NCI-H2171 treated with DMSO at 0.1 percent for 48 hours (cell line): ENCODE data around the gene DPYD.

Source experiments
- DNase-seq: peaks from one replicate; lab custom pipeline; 2025; lab: John Stamatoyannopoulos, UW

DPYD gene

DNA sequence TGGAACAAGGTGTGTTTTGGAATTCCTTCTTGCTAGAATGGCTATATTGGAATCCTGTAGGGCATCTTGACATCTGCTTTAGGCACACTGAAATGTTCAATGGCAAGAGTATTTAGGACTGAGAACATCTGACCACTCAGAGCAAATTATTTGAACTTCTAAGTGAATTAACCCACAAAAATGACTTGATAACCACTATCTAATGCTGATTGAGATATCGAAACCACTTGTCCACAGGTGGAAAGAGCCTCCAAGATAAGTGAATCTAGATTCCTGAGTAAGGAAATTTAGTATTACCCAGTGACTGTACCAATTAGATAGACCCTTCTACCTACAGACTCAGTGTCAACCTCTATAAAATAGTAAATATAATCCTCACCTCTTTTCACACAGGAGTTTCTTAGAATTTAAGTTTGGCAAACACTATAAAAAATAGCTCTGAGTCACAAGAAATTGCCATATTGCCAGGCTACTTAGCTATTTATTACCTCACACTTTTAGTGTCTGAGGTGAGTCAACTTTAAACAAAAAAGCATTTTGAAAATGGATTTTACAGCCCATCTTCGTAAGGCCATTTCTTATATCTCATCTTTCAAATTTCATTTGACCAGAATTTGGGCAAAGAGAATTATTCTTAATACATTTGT, 777.5 kb downstream of the DPYD start:
- DNase-seq: no peak

DNA sequence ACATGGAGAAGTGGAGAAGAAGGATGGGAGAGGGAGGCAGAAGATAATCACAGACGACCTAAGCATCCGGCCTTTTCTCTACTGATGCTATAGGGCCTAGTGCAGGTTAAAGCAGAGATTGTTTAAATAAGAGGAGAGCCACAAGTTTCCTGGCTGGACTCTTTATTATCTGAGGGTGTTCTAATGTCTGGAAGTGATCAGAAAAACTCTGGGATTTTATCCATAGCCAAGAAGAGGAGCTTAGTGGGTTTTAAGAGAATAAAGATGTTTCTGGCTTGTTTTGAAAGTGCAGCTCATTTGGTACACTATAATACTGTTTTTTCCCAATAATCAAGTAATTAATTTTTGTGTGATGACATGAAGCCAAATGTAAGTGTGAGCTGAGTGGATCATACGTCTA, 780.2 kb downstream of the DPYD start:
- no peak for DNase-seq

DNA sequence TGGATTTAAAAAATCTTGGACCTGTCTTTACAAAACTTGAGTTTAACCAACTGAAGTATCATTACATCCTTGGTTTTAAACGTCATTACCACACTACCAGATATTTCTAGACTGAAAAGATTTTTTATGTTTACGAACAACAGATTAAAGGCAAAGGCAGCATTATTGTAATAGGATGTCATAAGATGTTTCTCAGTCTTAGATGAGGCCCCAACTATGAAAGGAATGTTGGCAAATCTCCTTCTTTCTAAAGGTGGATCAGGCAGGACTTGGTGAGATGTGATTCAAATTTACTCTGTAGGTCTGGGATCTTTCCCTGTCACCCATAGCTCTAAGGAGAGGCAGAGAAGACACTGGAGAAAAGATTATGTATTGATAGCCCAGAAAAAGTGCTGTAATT, 781.3 kb downstream of the DPYD start:
- no peak for DNase-seq

DNA sequence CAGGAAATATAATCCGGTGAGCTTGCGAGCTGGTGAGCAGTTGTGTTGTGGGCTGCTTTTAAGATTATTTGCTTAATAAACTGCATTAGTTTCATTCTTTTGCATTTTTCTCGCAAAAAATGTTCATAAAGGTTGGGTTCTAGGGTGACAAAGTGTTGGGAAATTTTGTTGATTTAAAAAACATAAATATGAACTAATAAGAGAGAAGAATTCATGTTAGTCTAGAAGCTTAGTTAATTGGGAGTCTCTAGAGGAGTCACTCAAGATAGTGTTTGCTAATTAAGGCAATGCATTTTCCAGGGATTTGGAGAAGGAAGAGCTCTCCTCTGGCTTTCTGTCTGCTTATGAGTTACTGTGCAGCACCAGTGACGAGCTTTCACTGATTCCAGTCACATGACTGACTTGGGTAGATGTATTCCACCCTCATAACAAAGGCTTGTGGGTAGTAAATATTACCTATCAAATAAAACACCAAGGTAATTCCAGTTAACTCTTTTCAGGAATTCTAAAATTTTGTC, 782.3 kb downstream of the DPYD start:
- DNase-seq: peak; percentile 29

DNA sequence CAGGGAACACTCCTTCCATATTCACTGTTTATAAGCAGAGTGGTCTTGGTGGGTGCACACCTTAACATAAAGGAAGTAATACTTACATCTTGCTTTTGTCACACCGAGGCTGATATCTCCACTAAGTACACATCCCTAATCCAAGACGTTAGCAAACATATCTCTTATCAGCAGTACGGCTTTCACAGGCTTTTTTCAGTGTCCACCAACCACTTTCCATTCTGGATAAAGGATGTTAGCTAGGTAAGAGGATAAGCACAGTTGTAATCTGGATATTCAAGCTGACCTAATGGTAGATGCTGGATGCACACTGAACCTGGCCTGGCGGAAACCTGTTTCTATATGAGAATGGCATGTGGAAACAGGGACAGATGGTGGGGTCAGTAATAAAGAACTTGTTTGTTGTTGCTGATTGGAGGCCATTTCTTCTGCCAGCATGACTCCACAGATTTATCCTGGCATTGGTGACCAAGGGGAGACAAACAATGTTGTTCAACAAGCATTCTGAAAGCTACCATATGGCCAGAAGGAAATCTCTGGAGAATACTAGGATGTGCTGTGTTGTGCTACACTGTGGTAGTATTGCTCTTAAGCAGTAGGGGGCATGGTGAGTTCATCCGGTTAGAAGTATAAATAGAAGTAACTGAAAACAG, 782.8 kb downstream of the DPYD start:
- DNase-seq: peak; percentile 91

- DNase-seq: no peak
Observed at GRCh38 chr1:97136996-97137395, 783.8 kb downstream of the DPYD start.

- DNase-seq: no peak
Observed at GRCh38 chr1:97135972-97136371, 784.9 kb downstream of the DPYD start.

DNA sequence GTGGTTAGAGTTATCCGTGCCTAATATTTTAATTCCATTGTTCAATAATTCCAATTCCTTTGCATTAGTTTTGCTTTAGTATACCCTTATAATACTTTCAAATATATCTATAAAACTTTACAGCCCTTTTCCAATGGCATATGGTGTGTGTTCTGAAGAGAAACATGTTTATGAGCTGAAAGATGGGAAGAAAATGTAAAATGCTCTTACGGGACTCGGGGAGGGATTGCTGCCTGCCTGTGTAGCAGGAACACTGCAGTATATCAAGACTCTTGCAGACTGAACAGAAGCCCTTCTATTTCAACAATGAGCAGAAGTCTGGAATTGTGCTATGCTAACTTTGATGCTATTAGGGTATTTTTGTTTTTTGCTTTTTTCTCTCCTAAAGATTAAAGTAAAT, 792.4 kb downstream of the DPYD start:
- no peak for DNase-seq

- DNase-seq: no peak
Observed at GRCh38 chr1:97123717-97124431, 797.0 kb downstream of the DPYD start.

DNA sequence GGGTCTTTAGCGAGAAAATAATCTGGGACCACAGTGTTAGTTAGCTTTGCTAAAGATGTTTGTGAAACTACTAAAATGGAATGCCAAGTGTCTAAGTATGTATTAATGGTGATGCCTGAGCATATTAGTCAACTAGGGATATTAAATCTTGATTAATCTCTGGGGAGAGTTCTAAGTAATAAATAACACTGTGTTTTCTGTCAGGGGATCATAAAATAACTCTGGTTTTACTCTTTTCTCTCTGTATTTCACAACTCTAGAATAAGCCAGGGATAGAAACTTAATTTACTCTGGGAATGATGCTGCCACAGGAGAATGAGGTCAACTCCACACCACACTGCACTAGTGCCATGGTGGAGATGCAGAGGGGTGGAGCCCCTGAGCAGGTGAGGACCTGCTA, 800.0 kb downstream of the DPYD start:
- no peak for DNase-seq

GRCh38 chr1:97119260-97120158, 801.3 kb downstream of the DPYD start:
- DNase-seq: no peak

- no peak for DNase-seq
Observed at GRCh38 chr1:97114842-97115241, 806.0 kb downstream of the DPYD start.

DNA sequence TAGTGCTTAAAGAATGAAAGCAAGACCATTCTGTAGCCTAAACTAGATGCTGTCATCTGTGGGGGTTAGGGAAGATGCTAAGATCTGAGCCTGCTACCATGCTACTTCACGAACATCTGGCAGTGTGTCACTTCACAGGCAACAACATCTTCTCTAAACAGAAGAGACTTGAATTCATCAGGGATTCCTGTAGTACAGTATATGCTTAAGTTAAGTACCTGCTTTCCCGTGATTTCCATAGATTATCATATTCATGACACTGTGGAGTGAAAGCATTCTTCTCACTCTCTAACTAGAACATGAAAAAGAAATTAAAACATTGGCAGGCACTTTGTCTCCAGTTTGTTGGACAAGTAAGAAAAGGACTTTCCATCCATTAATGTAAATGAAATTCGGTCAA, 808.4 kb downstream of the DPYD start:
- no peak for DNase-seq

- peak; percentile 43 for DNase-seq
Observed at GRCh38 chr1:97108179-97108578, 812.7 kb downstream of the DPYD start.

DNA sequence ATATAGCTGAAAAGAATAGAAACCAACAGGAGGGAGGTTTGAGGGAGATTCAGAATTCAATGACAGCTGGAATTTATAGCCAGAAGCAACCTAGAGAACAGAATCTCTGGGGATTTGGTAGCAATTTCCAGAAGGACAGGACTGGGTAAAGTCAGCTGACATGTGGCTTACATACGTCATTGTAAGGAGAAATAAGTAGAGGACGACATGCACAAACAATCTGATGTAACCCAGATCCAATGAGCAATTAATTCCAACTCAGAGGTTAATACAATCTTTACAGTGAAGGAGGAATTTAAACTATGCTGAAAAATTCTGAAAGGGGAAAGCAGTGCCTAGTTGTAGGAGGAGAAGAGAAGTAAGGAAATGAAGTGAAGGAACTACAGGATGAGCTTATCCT, 815.3 kb downstream of the DPYD start:
- DNase-seq: peak; percentile 54

DNA sequence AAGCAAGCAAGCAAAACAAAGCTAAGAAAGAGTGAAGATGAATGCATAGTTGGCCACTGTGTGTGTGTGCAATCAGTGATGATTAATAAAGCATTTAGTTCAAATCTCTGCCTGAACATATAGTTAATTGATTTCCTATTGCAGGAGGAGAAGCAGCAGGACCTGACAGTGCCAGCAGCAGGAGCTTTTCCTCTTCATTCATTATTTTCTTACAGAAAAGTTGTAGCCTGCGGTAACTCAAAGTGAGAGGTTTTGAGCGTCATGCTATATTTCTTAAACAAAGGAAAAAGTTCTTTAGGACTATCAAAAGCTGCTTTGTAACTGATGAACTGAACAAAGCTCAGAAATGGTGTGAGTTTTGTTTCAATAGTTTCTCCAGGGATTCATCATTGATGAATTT, 819.3 kb downstream of the DPYD start:
- DNase-seq: no peak

DNA sequence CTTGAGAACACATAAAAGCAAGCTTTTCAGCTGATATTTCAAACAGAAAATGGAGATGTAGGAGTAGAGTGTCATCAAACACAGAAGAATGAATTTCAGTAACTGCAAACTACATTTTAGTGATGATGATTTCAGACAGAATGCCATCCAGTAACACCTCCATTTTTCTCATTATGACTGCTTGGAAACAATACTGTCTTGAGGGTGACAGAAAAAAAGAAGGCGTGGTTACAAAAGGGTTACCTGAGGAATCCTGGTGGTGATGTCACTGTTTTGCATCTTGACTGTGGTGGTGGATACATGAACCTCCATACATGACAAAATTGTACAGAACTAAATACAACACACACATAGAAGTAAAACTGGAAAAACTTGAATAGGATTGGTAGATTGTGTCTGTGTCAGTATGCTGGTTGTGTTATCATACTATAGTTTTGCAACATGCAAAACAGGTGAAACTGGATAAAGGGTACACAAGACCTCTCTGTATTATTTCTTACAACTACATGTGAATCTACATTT, 823.4 kb downstream of the DPYD start:
- no peak for DNase-seq

- no peak for DNase-seq
Observed at GRCh38 chr1:97095764-97096163, 825.1 kb downstream of the DPYD start.

DNA sequence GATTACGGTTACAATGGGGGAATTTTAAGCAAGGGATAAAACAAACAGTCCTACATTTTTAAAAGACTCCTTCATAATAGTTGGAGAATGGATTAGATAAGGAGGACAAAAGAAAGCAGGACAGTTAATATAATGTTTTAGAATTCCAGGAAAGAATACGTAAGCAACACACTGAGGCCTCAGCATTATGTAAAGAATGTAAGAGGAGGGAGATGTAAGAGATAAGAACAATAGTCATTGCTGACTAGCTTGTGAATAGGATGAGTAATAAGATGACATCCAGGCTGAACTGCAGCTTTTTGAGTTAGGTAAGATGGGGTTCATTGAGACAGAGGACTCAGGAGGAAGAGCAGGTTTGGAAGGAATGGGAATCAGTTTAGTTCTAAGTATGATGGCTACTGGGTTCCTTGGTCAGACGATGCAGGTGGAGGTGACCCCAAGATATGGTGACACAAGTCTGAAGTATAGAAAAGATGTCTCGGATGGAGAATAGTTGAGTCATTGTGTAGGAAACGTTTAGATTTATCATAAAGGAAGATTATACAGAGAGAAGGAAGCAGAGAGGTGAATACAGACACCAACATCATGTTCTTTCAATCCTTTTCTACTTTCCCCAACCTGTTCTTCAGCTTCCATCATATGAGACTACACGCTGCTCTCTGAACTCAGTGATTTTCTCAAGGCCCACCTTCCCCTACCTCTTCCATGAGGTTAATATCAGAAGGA, 826.4 kb downstream of the DPYD start:
- DNase-seq: no peak

GRCh38 chr1:97093741-97094140, 827.1 kb downstream of the DPYD start:
- no peak for DNase-seq

- no peak for DNase-seq
Observed at GRCh38 chr1:97092824-97093223, 828.0 kb downstream of the DPYD start.
